Fibroblast of lung (primary cell): ENCODE data around the gene UBA3. TPM values are rescaled to one million over a fixed set of nuclear protein-coding genes. Genes with fewer than 3 reads are reported as not detected.

Experiments
- DNase-seq, 2 donors: peaks; one replicate each; pipeline versions ENCODE4 v3.0.0 to v3.0.0-alpha.2; 2010; ENCODE audit warnings: low read depth in 2 of 2
- H2AFZ ChIP-seq: 2 replicates; pipeline ENCODE4 v1.5.1; 2012; ENCODE audit warnings: low read length, control low read depth, inconsistent platforms
- H3K27ac ChIP-seq: 2 replicates; pipeline ENCODE4 v1.5.1; 2011; ENCODE audit warnings: low read length, control low read depth; ENCODE audit not compliant: insufficient read depth
- H3K27me3 ChIP-seq: 2 replicates; pipeline ENCODE4 v1.5.1; 2011; ENCODE audit warnings: mild to moderate bottlenecking, low read length; ENCODE audit not compliant: control insufficient read depth, insufficient read depth
- H3K36me3 ChIP-seq: 2 replicates; pipeline ENCODE4 v1.5.1; 2011; ENCODE audit warnings: low read length; ENCODE audit not compliant: control insufficient read depth, insufficient read depth
- H3K4me1 ChIP-seq: 2 replicates; pipeline ENCODE4 v1.5.1; 2011; ENCODE audit warnings: low read length; ENCODE audit not compliant: control insufficient read depth, insufficient read depth; ENCODE audit errors: extremely low read depth
- H3K4me2 ChIP-seq: 2 replicates; pipeline ENCODE4 v1.5.1; 2011; ENCODE audit warnings: low read length, control low read depth; ENCODE audit not compliant: insufficient read depth; ENCODE audit errors: extremely low read depth
- H3K4me3 ChIP-seq, 4 experiments: fragments of 200-600 bp in 1 of 4; sonication (generic) in 1 of 4; replicated peaks in 1 of 4; 2 replicates each; pipeline ENCODE4 v1.5.1; 2011 to 2016; ENCODE audit warnings: low read length in 4 of 4, low read depth in 3 of 4, mild to moderate bottlenecking in 3 of 4, control low read depth in 2 of 4, inconsistent platforms in 1 of 4, mixed read lengths in 1 of 4; ENCODE audit not compliant: insufficient read depth in 1 of 4; ENCODE audit errors: control extremely low read depth in 1 of 4
- H3K79me2 ChIP-seq: 2 replicates; pipeline ENCODE4 v1.5.1; 2012; ENCODE audit warnings: mild to moderate bottlenecking, low read length, inconsistent platforms; ENCODE audit not compliant: control insufficient read depth, insufficient read depth
- H3K9ac ChIP-seq: 2 replicates; pipeline ENCODE4 v1.5.1; 2011; ENCODE audit warnings: mild to moderate bottlenecking, low read length, control low read depth; ENCODE audit not compliant: insufficient read depth
- H3K9me3 ChIP-seq: 2 replicates; pipeline ENCODE4 v1.5.1; 2012; ENCODE audit warnings: low read depth, low read length; ENCODE audit not compliant: control insufficient read depth, insufficient read depth
- H4K20me1 ChIP-seq: 2 replicates; pipeline ENCODE4 v1.5.1; 2011; ENCODE audit warnings: low read length; ENCODE audit not compliant: control insufficient read depth, insufficient read depth; ENCODE audit errors: extremely low read depth
- CTCF ChIP-seq, 2 donors: IDR thresholded peaks in 1 of 2; conservative IDR thresholded peaks in 1 of 2; 1 replicate in 1 of 2; 2 replicates in 1 of 2; pipeline ENCODE4 v1.5.1; 2011 to 2012; ENCODE audit warnings: low read length in 2 of 2, control low read depth in 1 of 2, inconsistent platforms in 1 of 2, low read depth in 1 of 2, mild to moderate bottlenecking in 1 of 2
- EZH2 ChIP-seq: IDR thresholded peaks from 2 replicates; pipeline ENCODE4 v1.5.1; 2012; ENCODE audit warnings: low read length, control low read depth, mild to moderate bottlenecking; ENCODE audit errors: missing control alignments
- polyA plus RNA-seq, 2 donors: library from polyadenylated mRNA; depleted of rRNA in 1 of 2; stranded (reverse) in 1 of 2; unstranded in 1 of 2; fragments of >200 nt; gene quantifications; 2 replicates each; pipeline ENCODE4 v1.2.1, GENCODE V29; 2011 to 2012; ENCODE audit warnings: missing spikeins in 1 of 2
- total RNA-seq: library from RNA; depleted of rRNA; stranded (reverse); fragments of >200 nt; gene quantifications from 2 replicates; pipeline ENCODE4 v1.2.1, GENCODE V29; 2014

Gene UBA3
- total and polyA plus RNA-seq, 2 donors (not counting 1 experiment from before 2014, with no cell fraction given): 93.3 to 95.4 TPM

DNA sequence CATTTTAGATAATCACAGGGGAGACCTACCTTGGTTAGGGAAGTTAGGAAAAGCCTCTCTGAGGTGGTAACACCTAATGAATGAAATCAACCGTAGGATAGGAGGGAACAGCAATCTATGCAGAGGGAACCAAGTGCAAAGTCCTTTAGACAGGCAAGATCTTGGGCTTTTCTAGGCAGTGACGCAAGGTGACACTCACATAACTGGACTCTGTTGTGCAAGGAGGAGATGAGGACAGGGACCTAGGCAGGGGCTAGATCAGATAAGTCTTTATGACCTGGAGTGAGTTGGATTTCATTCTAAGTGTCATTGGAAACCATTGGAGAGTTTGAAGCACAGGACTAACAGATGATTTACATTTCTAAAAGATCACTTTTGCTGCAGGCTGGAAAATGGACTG is 46.8 kb upstream of the UBA3 start:
- no peak overlapping the region for H2AFZ ChIP-seq
- H3K4me1 ChIP-seq: no peaks in the 10 kb centered on the region
- no peak overlapping the region for H3K4me2 ChIP-seq
- H3K27me3 ChIP-seq: no peaks in the 10 kb centered on the region
- no peaks in the 10 kb centered on the region for H4K20me1 ChIP-seq
- no peaks in the 10 kb centered on the region for H3K79me2 ChIP-seq
- H3K9ac ChIP-seq: no peak overlapping the region
- H3K27ac ChIP-seq: no peak overlapping the region
- H3K4me3 ChIP-seq: no peak overlapping the region
- TF ChIP-seq EZH2 (no peak), CTCF (conservative IDR thresholded peaks at IDR 0.05 in 1 of 2, IDR thresholded peaks at IDR 0.05 in 1 of 2; ENCODE audit: low read depth in 1 of 2, low read length in 2 of 2) (no peak)
- H3K36me3 ChIP-seq: no peaks in the 10 kb centered on the region
- H3K9me3 ChIP-seq: no peaks in the 10 kb centered on the region
- no peak for DNase-seq

- Histone ChIP-seq H2AFZ (no peak overlapping the region), H3K79me2 (no peaks in the 10 kb centered on the region), H3K9me3 (no peaks in the 10 kb centered on the region), H3K4me2 (no peak overlapping the region), H3K9ac (no peak overlapping the region), H3K36me3 (no peaks in the 10 kb centered on the region), H4K20me1 (no peaks in the 10 kb centered on the region), H3K27me3 (no peaks in the 10 kb centered on the region), H3K27ac (no peak overlapping the region), H3K4me3 (no peak overlapping the region), H3K4me1 (no peaks in the 10 kb centered on the region)
- no peak for DNase-seq
- TF ChIP-seq EZH2 (no peak), CTCF (conservative IDR thresholded peaks at IDR 0.05 in 1 of 2, IDR thresholded peaks at IDR 0.05 in 1 of 2; ENCODE audit: low read depth in 1 of 2, low read length in 2 of 2) (no peak)
Measured at GRCh38 chr3:69126216-69126615, 46.1 kb upstream of the UBA3 start.

DNA sequence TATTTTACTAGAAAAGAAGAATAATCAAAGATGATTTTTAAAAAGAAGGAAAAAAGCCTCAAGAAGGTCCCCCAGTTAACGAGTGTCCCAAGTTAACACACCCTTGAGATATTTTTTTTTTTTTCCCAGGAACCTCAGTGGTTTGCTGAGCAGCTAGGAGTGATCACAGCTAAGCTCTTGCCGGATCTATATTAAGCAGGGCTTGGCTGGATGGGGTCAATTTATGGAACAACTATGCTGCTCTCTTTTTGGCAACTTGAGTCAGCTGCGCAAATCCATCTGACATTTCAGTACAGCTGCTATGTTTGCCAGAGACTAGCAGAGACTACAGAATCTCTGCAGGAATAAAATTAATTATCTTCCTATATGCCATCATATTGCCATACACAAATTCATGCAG is 42.2 kb upstream of the UBA3 start, which contains the start of gene LMOD3:
LMOD3 (minus strand) TSS at position 193 of the 400 bp plus-strand sequence. CDS start 209 bp downstream, outside the sequence.
- Histone ChIP-seq H3K9ac (no peak within 1 kb of the TSS), H3K36me3 (no peaks in the 10 kb centered on the region), H3K79me2 (no peaks in the 10 kb centered on the region), H3K4me3 (no peak within 1 kb of the TSS), H3K9me3 (no peaks in the 10 kb centered on the region), H3K4me1 (peaks cover 2% of the 10 kb centered on the region), H4K20me1 (no peaks in the 10 kb centered on the region), H2AFZ (no peak within 1 kb of the TSS), H3K27me3 (no peaks in the 10 kb centered on the region), H3K4me2 (peak within 1 kb of the TSS; percentile 36), H3K27ac (no peak within 1 kb of the TSS)
- TF ChIP-seq CTCF (conservative IDR thresholded peaks at IDR 0.05 in 1 of 2, IDR thresholded peaks at IDR 0.05 in 1 of 2; ENCODE audit: low read depth in 1 of 2, low read length in 2 of 2): no peak
- peak in 1 of 2 donors; percentile 37 for DNase-seq
